Measurements from ENCODE around the gene STBD1. TPM values are rescaled to one million over a fixed set of nuclear protein-coding genes. Genes with fewer than 3 reads are reported as not detected.
"Not testable (repeated sequence)": the region's sequence is repeated elsewhere in the genome, so short reads cannot be mapped to it uniquely, and the experiment has no call there.

The STBD1 gene
- total RNA-seq, 1 experiment from 2014 or later = 1.5 TPM

- no peak for DNase-seq (ENCODE audit: low read depth)
- in situ Hi-C loops (cut with HindIII; ENCODE audit: low pct_unique_long_range_greater_than_20kb, low sequenced_read_pairs) = no loop called here
These were observed 25.8 kb upstream of the STBD1 start for GRCh38 chr4:76280488-76281441.

GRCh38 chr4:76281594-76281993 lies 24.9 kb upstream of the STBD1 start:
- DNase-seq (ENCODE audit: low read depth); in situ Hi-C loops (cut with HindIII; ENCODE audit: low pct_unique_long_range_greater_than_20kb, low sequenced_read_pairs): not testable (repeated sequence)

- peak; percentile 46 for DNase-seq (ENCODE audit: low read depth)
- in situ Hi-C loops (cut with HindIII; ENCODE audit: low pct_unique_long_range_greater_than_20kb, low sequenced_read_pairs) = no loop called here
These were observed 23.4 kb upstream of the STBD1 start for GRCh38 chr4:76282941-76283689.

- in situ Hi-C loops (cut with HindIII; ENCODE audit: low pct_unique_long_range_greater_than_20kb, low sequenced_read_pairs) = no loop called here
- peak; percentile 29 for DNase-seq (ENCODE audit: low read depth)
These were observed 22.6 kb upstream of the STBD1 start for GRCh38 chr4:76283900-76284299.

GRCh38 chr4:76287811-76288210 lies 18.7 kb upstream of the STBD1 start:
- DNase-seq (ENCODE audit: low read depth); in situ Hi-C loops (cut with HindIII; ENCODE audit: low pct_unique_long_range_greater_than_20kb, low sequenced_read_pairs): not testable (repeated sequence)

- in situ Hi-C loops (cut with HindIII; ENCODE audit: low pct_unique_long_range_greater_than_20kb, low sequenced_read_pairs) = no loop called here
- DNase-seq (ENCODE audit: low read depth) = no peak
These were observed 13.8 kb upstream of the STBD1 start for GRCh38 chr4:76292730-76293129.

- in situ Hi-C loops (cut with HindIII; ENCODE audit: low pct_unique_long_range_greater_than_20kb, low sequenced_read_pairs) = no loop called here
- no peak for DNase-seq (ENCODE audit: low read depth)
These were observed 12.8 kb upstream of the STBD1 start for GRCh38 chr4:76293772-76294171.

- in situ Hi-C loops (cut with HindIII; ENCODE audit: low pct_unique_long_range_greater_than_20kb, low sequenced_read_pairs) = no loop called here
These were observed 10.2 kb upstream of the STBD1 start for GRCh38 chr4:76296286-76296820.

GRCh38 chr4:76298227-76298626 lies 8.3 kb upstream of the STBD1 start:
- DNase-seq (ENCODE audit: low read depth) = no peak
- in situ Hi-C loops (cut with HindIII; ENCODE audit: low pct_unique_long_range_greater_than_20kb, low sequenced_read_pairs) = no loop called here

More at GRCh38 chr4:76296286-76296820, 10.2 kb upstream of the STBD1 start:
- no peak for DNase-seq (ENCODE audit: low read depth)

- DNase-seq (ENCODE audit: low read depth) = no peak
- in situ Hi-C loops (cut with HindIII; ENCODE audit: low pct_unique_long_range_greater_than_20kb, low sequenced_read_pairs) = no loop called here
These were observed 6.5 kb upstream of the STBD1 start for GRCh38 chr4:76300012-76300411.

GRCh38 chr4:76301068-76301774 lies 5.3 kb upstream of the STBD1 start:
- in situ Hi-C loops (cut with HindIII; ENCODE audit: low pct_unique_long_range_greater_than_20kb, low sequenced_read_pairs) = no loop called here

GRCh38 chr4:76301775-76302162 lies 4.8 kb upstream of the STBD1 start:
- no peak for DNase-seq (ENCODE audit: low read depth)
- in situ Hi-C loops (cut with HindIII; ENCODE audit: low pct_unique_long_range_greater_than_20kb, low sequenced_read_pairs) = no loop called here

More at GRCh38 chr4:76301068-76301774, 5.3 kb upstream of the STBD1 start:
- DNase-seq (ENCODE audit: low read depth) = peak; percentile 81

- no peak for DNase-seq (ENCODE audit: low read depth)
- in situ Hi-C loops (cut with HindIII; ENCODE audit: low pct_unique_long_range_greater_than_20kb, low sequenced_read_pairs) = no loop called here
These were observed 3.6 kb upstream of the STBD1 start for GRCh38 chr4:76302826-76303438.

- DNase-seq (ENCODE audit: low read depth) = no peak
- in situ Hi-C loops (cut with HindIII; ENCODE audit: low pct_unique_long_range_greater_than_20kb, low sequenced_read_pairs) = no loop called here
These were observed 1.4 kb upstream of the STBD1 start for GRCh38 chr4:76305033-76305687.

- DNase-seq (ENCODE audit: low read depth) = peak; percentile 67
- in situ Hi-C loops (cut with HindIII; ENCODE audit: low pct_unique_long_range_greater_than_20kb, low sequenced_read_pairs) = no loop called here
These were observed 538 bp downstream of the STBD1 start for GRCh38 chr4:76306882-76307659.

GRCh38 chr4:76307660-76308014 lies 1.1 kb downstream of the STBD1 start:
- in situ Hi-C loops (cut with HindIII; ENCODE audit: low pct_unique_long_range_greater_than_20kb, low sequenced_read_pairs) = no loop called here
- DNase-seq (ENCODE audit: low read depth) = no peak

GRCh38 chr4:76308548-76308947 lies 2.0 kb downstream of the STBD1 start:
- in situ Hi-C loops (cut with HindIII; ENCODE audit: low pct_unique_long_range_greater_than_20kb, low sequenced_read_pairs) = no loop called here
- no peak for DNase-seq (ENCODE audit: low read depth)

All from Caki2 (cell line).